Endothelial cell of umbilical vein (primary cell): Measurements from ENCODE around the gene WDR6. TPM values are rescaled to one million over a fixed set of nuclear protein-coding genes. Genes with fewer than 3 reads are reported as not detected.

Experiments
- BruUV-seq: library from RNA; stranded (reverse); fragments of 400-500 nt; replicated peaks from 2 replicates; lab custom pipeline; 2021; lab: Mats Ljungman, UMichigan
- CTCF ChIA-PET: fragments of 300-600, 350-600 bp; sonication (Branson Sonifier 250); formaldehyde crosslinking; loops from one replicate; lab custom pipeline; 2021; ENCODE audit warnings: antibody characterized with exemption, inconsistent platforms; lab: Charles Lee
- POLR2A ChIA-PET: fragments of 300-600, 350-600 bp; sonication (Branson Sonifier 250); formaldehyde crosslinking; loops from one replicate; lab custom pipeline; 2021; ENCODE audit warnings: antibody characterized with exemption, inconsistent platforms; lab: Charles Lee
- DNase-seq: peaks from one replicate; pipeline ENCODE4 v3.0.0-alpha.2; 2011; ENCODE audit warnings: low read depth, low spot score
- FAIRE-seq: peaks from 2 replicates; lab custom pipeline; 2011; peaks lifted over from hg19 to GRCh38; lab: Jason Lieb, UNC
- H2AFZ ChIP-seq: 2 replicates; pipeline ENCODE4 v1.6.0; 2012; ENCODE audit warnings: low read depth, low read length, control low read depth, inconsistent platforms
- H3K27ac ChIP-seq: 2 replicates; pipeline ENCODE4 v1.5.1; 2011; ENCODE audit warnings: low read depth, mild to moderate bottlenecking, control low read depth, low read length, moderate library complexity; ENCODE audit not compliant: insufficient read depth
- H3K27me3 ChIP-seq, 2 experiments: 2 replicates each; pipeline versions ENCODE4 v1.6.0 to v1.6.1; 2011; ENCODE audit warnings: low read length in 2 of 2, mixed read lengths in 1 of 2; ENCODE audit not compliant: control insufficient read depth in 2 of 2, insufficient read depth in 2 of 2
- H3K36me3 ChIP-seq, 2 experiments: 2 replicates in 1 of 2; 3 replicates in 1 of 2; pipeline ENCODE4 v1.5.1; 2011; ENCODE audit warnings: low read length in 2 of 2, mild to moderate bottlenecking in 1 of 2, moderate library complexity in 1 of 2; ENCODE audit not compliant: control insufficient read depth in 2 of 2, insufficient read depth in 2 of 2; ENCODE audit errors: extremely low read depth in 1 of 2
- H3K4me1 ChIP-seq: 3 replicates; pipeline ENCODE4 v1.5.1; 2011; ENCODE audit warnings: mild to moderate bottlenecking, low read length; ENCODE audit not compliant: control insufficient read depth, insufficient read depth; ENCODE audit errors: extremely low read depth
- H3K4me2 ChIP-seq: 2 replicates; pipeline ENCODE4 v1.6.1; 2011; ENCODE audit warnings: low read length, control low read depth, mixed read lengths; ENCODE audit not compliant: insufficient read depth
- H3K4me3 ChIP-seq, 3 experiments: fragments of 200-600 bp in 1 of 3; sonication (generic), shearing (Covaris generic) in 1 of 3; replicated peaks in 1 of 3; 2 replicates each; pipeline ENCODE4 v1.5.1; 2011 to 2016; ENCODE audit warnings: control low read depth in 3 of 3, low read length in 3 of 3, mild to moderate bottlenecking in 2 of 3, inconsistent platforms in 1 of 3, low read depth in 1 of 3, moderate library complexity in 1 of 3; ENCODE audit not compliant: insufficient read depth in 1 of 3
- H3K79me2 ChIP-seq: 2 replicates; pipeline ENCODE4 v1.6.0; 2012; ENCODE audit warnings: low read length, inconsistent platforms; ENCODE audit not compliant: control insufficient read depth, insufficient read depth
- H3K9ac ChIP-seq: replicated peaks from 2 replicates; pipeline ENCODE3; 2011; ENCODE audit warnings: low read length, control low read depth; ENCODE audit not compliant: insufficient read depth; ENCODE audit errors: extremely low read depth
- H3K9me1 ChIP-seq: replicated peaks from 3 replicates; pipeline ENCODE4 v1.6.0; 2011; ENCODE audit warnings: mild to moderate bottlenecking, low read length; ENCODE audit not compliant: control insufficient read depth, insufficient read depth; ENCODE audit errors: extremely low read depth
- H3K9me3 ChIP-seq: replicated peaks from 2 replicates; pipeline ENCODE4 v1.5.1; 2012; ENCODE audit warnings: low read length, inconsistent platforms; ENCODE audit not compliant: control insufficient read depth, insufficient read depth
- H4K20me1 ChIP-seq: replicated peaks from 2 replicates; pipeline ENCODE3; 2011; ENCODE audit warnings: mild to moderate bottlenecking, low read length; ENCODE audit not compliant: control insufficient read depth, insufficient read depth; ENCODE audit errors: extremely low read depth
- CTCF ChIP-seq, 2 donors: IDR thresholded peaks; 1 replicate in 1 of 2; 2 replicates in 1 of 2; pipeline ENCODE4 v1.5.1; 2011; ENCODE audit warnings: low read length in 2 of 2, mild to moderate bottlenecking in 2 of 2, moderate library complexity in 2 of 2, control low read depth in 1 of 2, inconsistent platforms in 1 of 2, low read depth in 1 of 2; ENCODE audit not compliant: insufficient read depth in 1 of 2; ENCODE audit errors: extremely low read depth in 1 of 2
- EZH2 ChIP-seq: IDR thresholded peaks from 2 replicates; pipeline ENCODE4 v1.6.1; 2012; ENCODE audit warnings: borderline replicate concordance, low read depth, mild to moderate bottlenecking, moderate library complexity, low read length, inconsistent platforms; ENCODE audit not compliant: severe bottlenecking
- FOS ChIP-seq: IDR thresholded peaks from 2 replicates; pipeline ENCODE4 v1.6.1; 2011; ENCODE audit warnings: mild to moderate bottlenecking, low read length, moderate library complexity, borderline replicate concordance; ENCODE audit not compliant: insufficient read depth
- GATA2 ChIP-seq: IDR thresholded peaks from 2 replicates; pipeline ENCODE4 v1.7.0; 2011; ENCODE audit warnings: low read depth, mild to moderate bottlenecking, moderate library complexity, mixed read lengths, low read length; ENCODE audit not compliant: insufficient read length, insufficient read depth
- JUN ChIP-seq: IDR thresholded peaks from 2 replicates; pipeline ENCODE4 v1.6.1; 2011; ENCODE audit warnings: borderline replicate concordance, low read depth; ENCODE audit not compliant: insufficient read length, insufficient read depth
- MAX ChIP-seq: IDR thresholded peaks from 2 replicates; pipeline ENCODE4 v1.6.1; 2011; ENCODE audit not compliant: insufficient read depth, insufficient read length
- MYC ChIP-seq: IDR thresholded peaks from one replicate; pipeline ENCODE4 v1.6.1; 2011; ENCODE audit warnings: mild to moderate bottlenecking, low read depth, low read length
- POLR2A ChIP-seq: IDR thresholded peaks from 2 replicates; pipeline ENCODE4 v1.6.1; 2012; ENCODE audit warnings: low read depth, mild to moderate bottlenecking, control low read depth, low read length
- POLR2AphosphoS5 ChIP-seq: IDR thresholded peaks from 2 replicates; pipeline ENCODE4 v1.6.1; 2012; ENCODE audit warnings: low read depth, mild to moderate bottlenecking, control low read depth, low read length, moderate library complexity; ENCODE audit not compliant: insufficient read depth
- dilution Hi-C: fragments of 300-500 bp; cut with MboI; formaldehyde crosslinking; loops from one replicate; pipeline ENCODE4 v1.15.0; 2019; ENCODE audit warnings: low sequenced_read_pairs; ENCODE audit not compliant: extremely low pct_ligation_motif_present
- intact Hi-C: fragments of 100-400 bp; cut with micrococcal nuclease; formaldehyde crosslinking; loops from one replicate; pipeline ENCODE4 v1.10.0; 2022
- polyA plus RNA-seq, 4 experiments: library from polyadenylated mRNA; depleted of rRNA in 3 of 4; stranded (reverse) in 3 of 4; unstranded in 1 of 4; fragments of >200 nt; gene quantifications; 2 replicates each; pipeline versions ENCODE4 v1.2.1 to v1.2.3, GENCODE V29; 2011 to 2012; ENCODE audit warnings: missing spikeins in 1 of 4
- total RNA-seq: library from RNA; stranded (reverse); gene quantifications from 2 replicates; pipeline ENCODE4 v1.2.3, GENCODE V29; 2021

WDR6 gene
- total and polyA plus RNA-seq, 2 donors (not counting 3 experiments of a cell fraction or from before 2014, with no cell fraction given), result 192 to 319 TPM

- H3K4me3 ChIP-seq, result no peak overlapping the region
- ChIA-PET POLR2A (no interaction called here), CTCF (interaction anchor here (1.4 kb wide), 1 partner anchor 12 kb away, joined by 4 read pairs; no protein-coding TSS in a partner anchor)
- no peak overlapping the region for H3K27ac ChIP-seq
- intact Hi-C loops (no loop called here), dilution Hi-C loops (no loop called here)
- H3K36me3 ChIP-seq, result peaks cover 14 to 20% of the 10 kb centered on the region in 2 experiments
- H3K4me1 ChIP-seq, result no peaks in the 10 kb centered on the region
- H3K9ac ChIP-seq, result no peak overlapping the region
- no peak for TF ChIP-seq FOS
- no peak for TF ChIP-seq MYC
- no peak for TF ChIP-seq MAX
- TF ChIP-seq GATA2, result no peak
- TF ChIP-seq JUN, result no peak
- TF ChIP-seq POLR2A, result no peak
- no peak for TF ChIP-seq CTCF (IDR thresholded peaks at IDR 0.05; ENCODE audit: extremely low read depth in 1 of 2, insufficient read depth in 1 of 2, low read depth in 1 of 2, low read length in 2 of 2)
- no peak for TF ChIP-seq EZH2
- no peak for TF ChIP-seq POLR2AphosphoS5
- H4K20me1 ChIP-seq, result no peaks in the 10 kb centered on the region
- DNase-seq (no peak), FAIRE-seq (no peak)
- no peak overlapping the region for H2AFZ ChIP-seq
- no peaks in the 10 kb centered on the region for H3K27me3 ChIP-seq
- no TSS peak for BruUV-seq
- no peaks in the 10 kb centered on the region for H3K9me3 ChIP-seq
- peaks cover 5% of the 10 kb centered on the region for H3K79me2 ChIP-seq
- H3K9me1 ChIP-seq, result peaks cover 2% of the 10 kb centered on the region
- H3K4me2 ChIP-seq, result no peak overlapping the region
Observed at GRCh38 chr3:49053543-49053942, 46.4 kb downstream of the WDR6 start.
